ENCODE measurements around the gene FFAR1.

FFAR1 gene

GRCh38 chr19:35347171-35347929, at the start of gene FFAR1:
Gene FFAR1, plus strand, starts transcription at chr19:35347902. Its CDS starts 3,650 bp downstream, at chr19:35351552.
- DNase-seq (ENCODE audit: low read depth): no peak

GRCh38 chr19:35297922-35298321, 49.8 kb upstream of the FFAR1 start:
- DNase-seq (ENCODE audit: low read depth): no peak

GRCh38 chr19:35298561-35298972, 49.1 kb upstream of the FFAR1 start:
- no peak for DNase-seq (ENCODE audit: low read depth)

GRCh38 chr19:35299523-35300338, 48.0 kb upstream of the FFAR1 start:
- DNase-seq (ENCODE audit: low read depth): no peak

- DNase-seq (ENCODE audit: low read depth): no peak
Observed at GRCh38 chr19:35300339-35300649, 47.4 kb upstream of the FFAR1 start.

GRCh38 chr19:35301961-35302360, 45.7 kb upstream of the FFAR1 start:
- no peak for DNase-seq (ENCODE audit: low read depth)

GRCh38 chr19:35302446-35302845, 45.3 kb upstream of the FFAR1 start:
- no peak for DNase-seq (ENCODE audit: low read depth)

- DNase-seq (ENCODE audit: low read depth): no peak
Observed at GRCh38 chr19:35303357-35303915, 44.3 kb upstream of the FFAR1 start.

GRCh38 chr19:35304036-35304435, 43.7 kb upstream of the FFAR1 start:
- no peak for DNase-seq (ENCODE audit: low read depth)

- no peak for DNase-seq (ENCODE audit: low read depth)
Observed at GRCh38 chr19:35305181-35305580, 42.5 kb upstream of the FFAR1 start.

GRCh38 chr19:35306473-35307246, 41.0 kb upstream of the FFAR1 start:
- no peak for DNase-seq (ENCODE audit: low read depth)

- no peak for DNase-seq (ENCODE audit: low read depth)
Observed at GRCh38 chr19:35307931-35308330, 39.8 kb upstream of the FFAR1 start.

GRCh38 chr19:35308910-35309309, 38.8 kb upstream of the FFAR1 start:
- DNase-seq (ENCODE audit: low read depth): no peak

- DNase-seq (ENCODE audit: low read depth): no peak
Observed at GRCh38 chr19:35309481-35310279, 38.0 kb upstream of the FFAR1 start.

- DNase-seq (ENCODE audit: low read depth): no peak
Observed at GRCh38 chr19:35310331-35310730, 37.4 kb upstream of the FFAR1 start.

- DNase-seq (ENCODE audit: low read depth): no peak
Observed at GRCh38 chr19:35310811-35311465, 36.8 kb upstream of the FFAR1 start.

GRCh38 chr19:35311901-35312665, 35.6 kb upstream of the FFAR1 start:
- DNase-seq (ENCODE audit: low read depth): no peak

- DNase-seq (ENCODE audit: low read depth): no peak
Observed at GRCh38 chr19:35313587-35313986, 34.1 kb upstream of the FFAR1 start.

- DNase-seq (ENCODE audit: low read depth): no peak
Observed at GRCh38 chr19:35314031-35314430, 33.7 kb upstream of the FFAR1 start.

- no peak for DNase-seq (ENCODE audit: low read depth)
Observed at GRCh38 chr19:35314858-35315470, 32.7 kb upstream of the FFAR1 start.
